ENCODE measurements around the gene ABCG4. TPM values are rescaled to one million over a fixed set of nuclear protein-coding genes. Genes with fewer than 3 reads are reported as not detected.

ABCG4 gene
- total RNA-seq, 1 experiment from 2014 or later = 1.9 TPM

DNA sequence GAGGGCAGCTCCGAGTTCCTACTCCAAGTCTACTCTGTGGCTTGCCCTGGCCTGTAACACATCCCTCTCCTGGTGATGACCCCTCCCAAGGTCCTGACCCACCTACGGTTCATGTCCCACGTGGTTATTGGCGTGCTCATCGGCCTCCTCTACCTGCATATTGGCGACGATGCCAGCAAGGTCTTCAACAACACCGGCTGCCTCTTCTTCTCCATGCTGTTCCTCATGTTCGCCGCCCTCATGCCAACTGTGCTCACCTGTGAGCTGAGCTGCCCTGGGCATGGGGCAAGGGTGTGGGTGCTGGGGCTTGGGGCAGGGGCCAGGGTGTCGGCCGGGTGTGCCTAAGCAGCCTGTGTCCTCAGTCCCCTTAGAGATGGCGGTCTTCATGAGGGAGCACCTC, 9.6 kb downstream of the ABCG4 start:
- DNase-seq (ENCODE audit: low read depth, low spot score) (no peak), ATAC-seq (no peak)
- H3K27me3 ChIP-seq (ENCODE audit: insufficient read depth, low read length) = no peaks in the 10 kb centered on the region
- no peaks in the 10 kb centered on the region for H4K20me1 ChIP-seq (ENCODE audit: insufficient read depth)
- H3K4me3 ChIP-seq (replicated peaks in 1 of 2; ENCODE audit: low read depth in 1 of 2, low read length in 2 of 2) = no peak overlapping the region
- H3K36me3 ChIP-seq (ENCODE audit: control insufficient read depth in 1 of 2, insufficient read depth in 2 of 2, low read length in 2 of 2) = no peaks in the 10 kb centered on the region
- no peak overlapping the region for H3K4me2 ChIP-seq (ENCODE audit: low read length)
- H3K27ac ChIP-seq (ENCODE audit: low read depth, low read length) = no peak overlapping the region
- H3K9ac ChIP-seq (ENCODE audit: low read length) = no peak overlapping the region
- TF ChIP-seq, protein P1, sequence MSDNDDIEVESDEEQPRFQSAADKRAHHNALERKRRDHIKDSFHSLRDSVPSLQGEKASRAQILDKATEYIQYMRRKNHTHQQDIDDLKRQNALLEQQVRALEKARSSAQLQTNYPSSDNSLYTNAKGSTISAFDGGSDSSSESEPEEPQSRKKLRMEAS (IDR thresholded peaks at IDR 0.05) = no peak
- TF ChIP-seq EZH2 (IDR thresholded peaks at IDR 0.05) = no peak
- TF ChIP-seq EGR1 (IDR thresholded peaks at IDR 0.05; ENCODE audit: low read depth) = no peak
- no peak for TF ChIP-seq SIN3A (IDR thresholded peaks at IDR 0.05; ENCODE audit: low read depth)
- TF ChIP-seq SRF (IDR thresholded peaks at IDR 0.05; ENCODE audit: low read depth) = no peak
- TF ChIP-seq, protein P2, sequence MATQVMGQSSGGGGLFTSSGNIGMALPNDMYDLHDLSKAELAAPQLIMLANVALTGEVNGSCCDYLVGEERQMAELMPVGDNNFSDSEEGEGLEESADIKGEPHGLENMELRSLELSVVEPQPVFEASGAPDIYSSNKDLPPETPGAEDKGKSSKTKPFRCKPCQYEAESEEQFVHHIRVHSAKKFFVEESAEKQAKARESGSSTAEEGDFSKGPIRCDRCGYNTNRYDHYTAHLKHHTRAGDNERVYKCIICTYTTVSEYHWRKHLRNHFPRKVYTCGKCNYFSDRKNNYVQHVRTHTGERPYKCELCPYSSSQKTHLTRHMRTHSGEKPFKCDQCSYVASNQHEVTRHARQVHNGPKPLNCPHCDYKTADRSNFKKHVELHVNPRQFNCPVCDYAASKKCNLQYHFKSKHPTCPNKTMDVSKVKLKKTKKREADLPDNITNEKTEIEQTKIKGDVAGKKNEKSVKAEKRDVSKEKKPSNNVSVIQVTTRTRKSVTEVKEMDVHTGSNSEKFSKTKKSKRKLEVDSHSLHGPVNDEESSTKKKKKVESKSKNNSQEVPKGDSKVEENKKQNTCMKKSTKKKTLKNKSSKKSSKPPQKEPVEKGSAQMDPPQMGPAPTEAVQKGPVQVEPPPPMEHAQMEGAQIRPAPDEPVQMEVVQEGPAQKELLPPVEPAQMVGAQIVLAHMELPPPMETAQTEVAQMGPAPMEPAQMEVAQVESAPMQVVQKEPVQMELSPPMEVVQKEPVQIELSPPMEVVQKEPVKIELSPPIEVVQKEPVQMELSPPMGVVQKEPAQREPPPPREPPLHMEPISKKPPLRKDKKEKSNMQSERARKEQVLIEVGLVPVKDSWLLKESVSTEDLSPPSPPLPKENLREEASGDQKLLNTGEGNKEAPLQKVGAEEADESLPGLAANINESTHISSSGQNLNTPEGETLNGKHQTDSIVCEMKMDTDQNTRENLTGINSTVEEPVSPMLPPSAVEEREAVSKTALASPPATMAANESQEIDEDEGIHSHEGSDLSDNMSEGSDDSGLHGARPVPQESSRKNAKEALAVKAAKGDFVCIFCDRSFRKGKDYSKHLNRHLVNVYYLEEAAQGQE (IDR thresholded peaks at IDR 0.05; ENCODE audit: low read depth) = no peak
- no peak for TF ChIP-seq RAD21 (IDR thresholded peaks at IDR 0.05; ENCODE audit: low read depth)
- no peak for TF ChIP-seq FOSL1 (IDR thresholded peaks at IDR 0.05; ENCODE audit: low read depth)
- no peak for TF ChIP-seq CBX3 (IDR thresholded peaks at IDR 0.05; ENCODE audit: low read depth)
- no peak for TF ChIP-seq TCF7L2 (IDR thresholded peaks at IDR 0.05; ENCODE audit: borderline replicate concordance, extremely low read depth, insufficient read depth, insufficient read length)
- no peak for TF ChIP-seq JUND (IDR thresholded peaks at IDR 0.05)
- TF ChIP-seq, protein P3, sequence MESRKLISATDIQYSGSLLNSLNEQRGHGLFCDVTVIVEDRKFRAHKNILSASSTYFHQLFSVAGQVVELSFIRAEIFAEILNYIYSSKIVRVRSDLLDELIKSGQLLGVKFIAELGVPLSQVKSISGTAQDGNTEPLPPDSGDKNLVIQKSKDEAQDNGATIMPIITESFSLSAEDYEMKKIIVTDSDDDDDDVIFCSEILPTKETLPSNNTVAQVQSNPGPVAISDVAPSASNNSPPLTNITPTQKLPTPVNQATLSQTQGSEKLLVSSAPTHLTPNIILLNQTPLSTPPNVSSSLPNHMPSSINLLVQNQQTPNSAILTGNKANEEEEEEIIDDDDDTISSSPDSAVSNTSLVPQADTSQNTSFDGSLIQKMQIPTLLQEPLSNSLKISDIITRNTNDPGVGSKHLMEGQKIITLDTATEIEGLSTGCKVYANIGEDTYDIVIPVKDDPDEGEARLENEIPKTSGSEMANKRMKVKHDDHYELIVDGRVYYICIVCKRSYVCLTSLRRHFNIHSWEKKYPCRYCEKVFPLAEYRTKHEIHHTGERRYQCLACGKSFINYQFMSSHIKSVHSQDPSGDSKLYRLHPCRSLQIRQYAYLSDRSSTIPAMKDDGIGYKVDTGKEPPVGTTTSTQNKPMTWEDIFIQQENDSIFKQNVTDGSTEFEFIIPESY (IDR thresholded peaks at IDR 0.05; ENCODE audit: extremely low read depth, insufficient replicate concordance, low read length) = no peak
- no peak for TF ChIP-seq ZNF274 (IDR thresholded peaks at IDR 0.05; ENCODE audit: low read depth, low read length)
- TF ChIP-seq POLR2AphosphoS5 (IDR thresholded peaks at IDR 0.05; ENCODE audit: low read depth, low read length) = no peak
- TF ChIP-seq ELF1 (IDR thresholded peaks at IDR 0.05; ENCODE audit: borderline replicate concordance, low read depth) = no peak
- TF ChIP-seq ZFX (IDR thresholded peaks at IDR 0.05) = no peak
- TF ChIP-seq, protein P4, sequence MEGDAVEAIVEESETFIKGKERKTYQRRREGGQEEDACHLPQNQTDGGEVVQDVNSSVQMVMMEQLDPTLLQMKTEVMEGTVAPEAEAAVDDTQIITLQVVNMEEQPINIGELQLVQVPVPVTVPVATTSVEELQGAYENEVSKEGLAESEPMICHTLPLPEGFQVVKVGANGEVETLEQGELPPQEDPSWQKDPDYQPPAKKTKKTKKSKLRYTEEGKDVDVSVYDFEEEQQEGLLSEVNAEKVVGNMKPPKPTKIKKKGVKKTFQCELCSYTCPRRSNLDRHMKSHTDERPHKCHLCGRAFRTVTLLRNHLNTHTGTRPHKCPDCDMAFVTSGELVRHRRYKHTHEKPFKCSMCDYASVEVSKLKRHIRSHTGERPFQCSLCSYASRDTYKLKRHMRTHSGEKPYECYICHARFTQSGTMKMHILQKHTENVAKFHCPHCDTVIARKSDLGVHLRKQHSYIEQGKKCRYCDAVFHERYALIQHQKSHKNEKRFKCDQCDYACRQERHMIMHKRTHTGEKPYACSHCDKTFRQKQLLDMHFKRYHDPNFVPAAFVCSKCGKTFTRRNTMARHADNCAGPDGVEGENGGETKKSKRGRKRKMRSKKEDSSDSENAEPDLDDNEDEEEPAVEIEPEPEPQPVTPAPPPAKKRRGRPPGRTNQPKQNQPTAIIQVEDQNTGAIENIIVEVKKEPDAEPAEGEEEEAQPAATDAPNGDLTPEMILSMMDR (IDR thresholded peaks at IDR 0.05 in 2 of 3, conservative IDR thresholded peaks at IDR 0.05 in 1 of 3; ENCODE audit: borderline replicate concordance in 1 of 3, insufficient read depth in 1 of 3, low read depth in 2 of 3, low read length in 2 of 3) = no peak
- RAD21 ChIA-PET (ENCODE audit: low non-redundant PET in 1 of 2, low total read pairs in 2 of 2, uncharacterized antibody in 2 of 2, unreplicated experiment in 2 of 2) = no interaction called here
- intact Hi-C loops (cut with micrococcal nuclease) = no loop called here
- H3K79me2 ChIP-seq (ENCODE audit: insufficient read depth, low read length) = no peaks in the 10 kb centered on the region
- H3K9me2 ChIP-seq (ENCODE audit: insufficient read depth) = no peaks in the 10 kb centered on the region
- peaks cover 8 to 11% of the 10 kb centered on the region in 2 experiments; a peak in 3 of 4 replicates for H3K4me1 ChIP-seq (ENCODE audit: control insufficient read depth in 1 of 2, insufficient read depth in 2 of 2, low read length in 2 of 2)
- no peak overlapping the region for H2AFZ ChIP-seq (ENCODE audit: low read depth, low read length, poor library complexity, severe bottlenecking)
- POLR2A ChIA-PET = no interaction called here
- CTCF ChIA-PET = no interaction called here
- no peaks in the 10 kb centered on the region for H3K9me3 ChIP-seq (ENCODE audit: control insufficient read depth in 1 of 2, insufficient read depth in 1 of 2, low read depth in 1 of 2, low read length in 2 of 2)
- BruUV-seq (replicated peaks) = no TSS peak
